A549 treated with DMSO at 1 μM for 4 hours (cell line): ENCODE measurements around the gene MPND. TPM values are rescaled to one million over a fixed set of nuclear protein-coding genes. Genes with fewer than 3 reads are reported as not detected.

ENCODE experiments used
- total RNA-seq: library from RNA; stranded (reverse); fragments of 200-300 nt; extraction: Qiagen RNA extraction; gene quantifications from 5 replicates; pipeline ENCODE4 v1.2.3, GENCODE V29; 2022; ENCODE audit warnings: low read depth

The MPND gene
- total RNA-seq: 7.4 to 12.2 TPM (median 11.0 TPM) in 5 replicates

GRCh38 chr19:4343370-4344307 is at the start of gene MPND:
Gene MPND, plus strand, starts transcription at chr19:4343562. Its CDS starts 32 bp downstream, at chr19:4343594.

GRCh38 chr19:4302243-4302640 is 41.1 kb upstream of the MPND start, which contains the start of gene TMIGD2:
Gene TMIGD2, minus strand, starts transcription at chr19:4302389. Its CDS starts 4 bp downstream, at chr19:4302385.

GRCh38 chr19:4304538-4305256 is 38.7 kb upstream of the MPND start, which contains the start of gene FSD1:
Gene FSD1, plus strand, starts transcription at chr19:4304598. Its CDS starts 149 bp downstream, at chr19:4304747.

GRCh38 chr19:4338441-4339355 is 4.7 kb upstream of the MPND start, which contains the start of gene STAP2:
Gene STAP2, minus strand, starts transcription at chr19:4338827. Its CDS starts 74 bp downstream, at chr19:4338753.

GRCh38 chr19:4400135-4400936 is 57.0 kb downstream of the MPND start, which contains the start of gene SH3GL1:
Gene SH3GL1, minus strand, starts transcription at chr19:4400547. Its CDS starts 179 bp downstream, at chr19:4400368.

GRCh38 chr19:4402171-4403004 is 59.0 kb downstream of the MPND start, which contains the start of gene CHAF1A:
Gene CHAF1A, plus strand, starts transcription at chr19:4402640. Its CDS starts 123 bp downstream, at chr19:4402763.

Other genes with a start within 250 kb of the MPND start
- gene MAP2K2, start 219.4 kb upstream of the MPND start, total RNA-seq: 104 to 145 TPM (median 123 TPM) in 5 replicates
- gene CREB3L3, start 189.9 kb upstream of the MPND start, total RNA-seq: 0.05 to 0.07 TPM (median 0.06 TPM) in 3 of 5 replicates, not detected in the others
- 23.7 to 36.2 TPM (median 28.3 TPM) in 5 replicates for gene SIRT6, start 161.0 kb upstream of the MPND start, total RNA-seq
- gene ANKRD24, start 160.9 kb upstream of the MPND start, total RNA-seq: 0.10 to 0.26 TPM (median 0.23 TPM) in 5 replicates
- 2.6 to 4.2 TPM (median 2.9 TPM) in 5 replicates for gene EBI3, start 114.0 kb upstream of the MPND start, total RNA-seq
- 18.2 to 22.4 TPM (median 19.1 TPM) in 5 replicates for gene YJU2, start 96.5 kb upstream of the MPND start, total RNA-seq
- gene SHD, start 64.3 kb upstream of the MPND start, total RNA-seq: 0.04 to 0.05 TPM in 2 of 5 replicates, not detected in the others
- not detected in 5 replicates for gene TMIGD2, start 41.2 kb upstream of the MPND start, total RNA-seq
- 7.5 to 8.4 TPM (median 7.8 TPM) in 5 replicates for gene FSD1, start 39.0 kb upstream of the MPND start, total RNA-seq
- not detected in 5 replicates for gene STAP2, start 4.7 kb upstream of the MPND start, total RNA-seq
- gene SH3GL1, start 57.0 kb downstream of the MPND start, total RNA-seq: 53.6 to 63.3 TPM (median 57.1 TPM) in 5 replicates
- gene CHAF1A, start 59.1 kb downstream of the MPND start, total RNA-seq: 21.8 to 26.4 TPM (median 23.6 TPM) in 5 replicates
- gene UBXN6, start 114.2 kb downstream of the MPND start, total RNA-seq: 42.3 to 61.2 TPM (median 57.7 TPM) in 5 replicates
- gene HDGFL2, start 128.7 kb downstream of the MPND start, total RNA-seq: 20.0 to 32.7 TPM (median 27.2 TPM) in 5 replicates
- 0.21 to 0.30 TPM (median 0.24 TPM) in 5 replicates for gene PLIN4, start 174.9 kb downstream of the MPND start, total RNA-seq
- gene PLIN5, start 191.7 kb downstream of the MPND start, total RNA-seq: 0.11 to 0.18 TPM (median 0.14 TPM) in 4 of 5 replicates, not detected in the other
- 0.06 to 0.34 TPM (median 0.09 TPM) in 5 replicates for gene LRG1, start 196.5 kb downstream of the MPND start, total RNA-seq
- gene SEMA6B, start 216.1 kb downstream of the MPND start, total RNA-seq: 5.9 to 7.7 TPM (median 6.8 TPM) in 5 replicates